GM19452 (cell line): ENCODE data around the gene SLC9A8.
"Not testable (repeated sequence)": the region's sequence is repeated elsewhere in the genome, so short reads cannot be mapped to it uniquely, and the experiment has no call there.

Source experiments
- ATAC-seq: cut with Tn5 transposase; IDR thresholded peaks from one replicate; pipeline ENCODE4 v1.9.1; 2021; ENCODE audit not compliant: unreplicated experiment

The SLC9A8 gene

GRCh38 chr20:49846206-49846807 lies 33.7 kb downstream of the SLC9A8 start:
- no peak for ATAC-seq

DNA sequence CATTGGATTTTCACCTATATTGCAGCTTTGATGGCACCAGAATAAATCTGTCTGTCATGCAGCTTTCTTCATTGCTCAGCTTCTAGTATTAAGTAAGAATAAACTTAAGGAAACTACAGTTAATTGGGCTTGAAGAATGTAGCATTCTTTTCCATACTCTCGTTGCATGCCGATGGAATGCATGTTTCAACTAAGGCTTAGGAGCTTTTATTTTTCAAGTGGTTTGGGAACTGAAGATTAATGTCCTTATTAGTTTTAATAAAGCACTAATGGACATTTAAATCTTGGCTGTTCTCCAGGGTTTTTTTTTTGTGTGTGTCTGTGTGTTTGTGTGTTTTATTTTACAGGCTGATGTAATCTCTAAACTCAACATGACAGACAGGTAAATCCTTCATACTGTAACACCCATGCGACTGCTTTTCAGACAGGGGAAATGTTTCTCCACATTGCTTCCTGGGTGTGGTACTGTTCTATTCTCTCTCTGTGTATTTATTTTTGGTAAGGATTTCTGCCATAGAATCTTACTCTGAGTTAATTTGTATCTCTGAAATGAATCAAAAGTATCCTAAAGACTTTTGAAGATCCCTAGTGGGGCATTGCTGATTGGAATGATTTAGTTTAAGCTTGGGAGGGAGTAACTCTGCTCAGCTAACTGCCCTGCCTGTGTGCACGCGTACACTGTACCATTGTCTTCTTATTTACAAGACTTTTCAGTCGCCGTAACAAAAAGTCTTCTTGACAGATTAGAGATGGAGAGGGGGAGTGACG lies 38.0 kb downstream of the SLC9A8 start:
- ATAC-seq, result no peak

GRCh38 chr20:49851231-49851705 lies 38.6 kb downstream of the SLC9A8 start:
- ATAC-seq, result no peak

DNA sequence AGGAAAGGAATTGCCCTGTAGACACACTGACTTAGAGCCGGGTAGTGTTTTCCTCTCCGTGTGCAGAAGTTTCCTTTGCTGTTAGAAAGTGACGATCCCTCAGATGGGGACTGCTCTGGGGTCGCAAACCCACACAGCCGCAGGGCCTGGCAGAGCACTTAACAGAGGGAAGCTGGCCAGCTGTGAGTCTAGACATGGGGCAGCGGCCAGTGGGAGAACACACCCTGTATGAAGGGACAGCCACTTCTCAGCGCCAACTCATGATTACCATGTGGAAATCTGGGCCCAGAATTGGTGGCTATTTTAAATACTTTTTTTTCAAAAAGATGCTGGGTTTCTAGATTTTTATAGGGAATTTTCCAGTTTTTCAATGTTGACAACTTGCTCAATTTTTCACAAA lies 39.4 kb downstream of the SLC9A8 start:
- ATAC-seq, result no peak

DNA sequence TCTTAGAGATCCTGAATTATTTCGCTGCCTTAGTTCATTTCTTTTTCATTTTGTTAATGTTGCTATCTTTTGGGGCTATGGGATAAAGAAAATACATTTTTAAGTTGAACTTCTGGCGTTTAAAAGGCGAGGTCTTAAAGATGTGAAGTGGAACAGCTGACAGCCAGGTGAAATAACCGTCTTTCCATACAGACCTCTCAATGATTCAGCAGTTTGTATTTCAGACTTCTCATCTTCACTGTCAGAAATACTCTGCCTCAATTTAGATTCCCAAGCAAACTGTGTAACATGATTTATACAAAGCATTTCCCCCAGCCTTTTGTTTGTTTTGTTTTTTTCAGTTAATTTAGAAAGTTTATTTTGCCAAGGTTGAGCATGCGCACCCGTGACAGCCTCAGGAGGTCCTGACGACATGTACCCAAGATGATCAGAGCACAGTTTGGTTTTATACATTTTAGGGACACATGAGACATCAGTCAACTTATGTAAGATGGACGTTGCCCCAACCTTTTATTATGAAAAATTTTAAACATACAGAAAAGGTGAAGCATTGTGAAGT lies 40.0 kb downstream of the SLC9A8 start:
- ATAC-seq, result no peak

GRCh38 chr20:49853640-49854039 lies 41.0 kb downstream of the SLC9A8 start:
- no peak for ATAC-seq

DNA sequence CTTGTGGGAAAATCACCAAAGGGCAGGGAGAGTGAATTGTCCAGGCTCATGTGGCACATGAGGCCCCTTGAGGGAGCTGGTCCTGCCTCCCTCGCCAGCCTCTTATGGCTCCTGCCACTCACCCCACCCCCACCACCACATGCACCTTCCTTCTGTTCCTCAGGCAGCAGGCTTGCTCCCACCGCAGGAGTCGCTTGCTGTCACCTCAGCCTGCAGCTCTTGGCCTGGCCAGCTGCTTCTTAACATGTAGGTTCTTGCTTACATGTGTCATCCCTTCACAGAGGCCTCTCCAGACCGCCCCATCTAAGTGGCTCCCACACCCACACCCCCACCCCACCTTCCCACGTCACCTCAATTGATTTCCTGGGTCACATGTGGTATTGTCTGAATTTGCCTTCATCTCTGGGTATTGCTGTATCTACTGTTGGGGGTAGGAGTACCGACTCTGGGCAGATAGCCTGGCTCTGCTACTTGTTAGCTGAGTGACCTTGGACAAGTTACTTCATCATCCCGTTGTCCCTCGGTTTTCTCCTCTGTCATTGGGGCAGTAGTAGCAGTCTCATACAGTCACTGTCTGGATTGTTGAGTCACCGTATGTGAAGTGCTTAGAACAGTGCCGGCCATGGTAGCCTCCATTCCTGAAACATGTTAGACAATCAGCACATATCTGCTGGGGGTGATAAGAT lies 41.7 kb downstream of the SLC9A8 start:
- no peak for ATAC-seq

DNA sequence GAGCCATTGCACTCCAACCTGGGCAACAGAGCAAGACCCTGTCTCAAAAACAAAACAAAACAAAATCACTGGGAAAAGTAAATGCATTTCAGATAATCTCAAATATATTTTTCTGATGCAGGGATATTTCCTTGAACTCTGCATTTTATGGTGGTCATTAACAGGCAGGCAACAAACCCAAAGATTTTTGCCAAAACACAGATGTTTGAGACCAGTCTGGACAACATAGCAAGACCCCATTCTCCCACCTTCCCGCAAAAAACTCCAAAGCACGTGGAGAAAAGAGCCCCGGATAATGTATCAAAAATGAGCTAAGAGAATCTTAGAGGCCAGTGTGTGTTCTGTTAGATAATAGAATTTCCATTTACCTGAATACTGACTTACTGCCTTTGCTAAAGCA lies 44.3 kb downstream of the SLC9A8 start:
- ATAC-seq, result no peak

DNA sequence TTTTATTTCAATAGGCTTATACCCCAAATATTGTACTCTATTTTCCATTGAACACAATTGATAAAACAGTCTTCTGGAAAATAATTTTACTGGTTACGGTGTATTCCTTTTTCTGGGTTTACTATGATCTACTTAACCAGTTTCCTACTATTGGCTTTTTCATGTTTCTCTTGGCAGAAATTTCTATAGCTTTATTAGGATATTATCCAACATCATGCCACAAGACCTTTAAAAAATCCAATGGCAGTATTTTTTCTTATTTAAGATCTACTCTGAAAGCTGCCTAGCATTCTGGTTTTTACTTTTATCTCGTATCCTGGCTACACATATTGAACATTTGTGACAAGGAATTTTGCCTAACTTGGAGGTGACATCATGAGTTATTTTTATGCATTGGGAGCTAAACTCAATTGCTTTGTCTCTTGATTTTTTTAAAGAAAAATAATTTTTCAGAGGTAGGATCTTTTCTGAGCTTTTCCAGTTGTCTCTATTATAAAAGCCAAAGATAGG lies 45.5 kb downstream of the SLC9A8 start:
- ATAC-seq, result no peak

DNA sequence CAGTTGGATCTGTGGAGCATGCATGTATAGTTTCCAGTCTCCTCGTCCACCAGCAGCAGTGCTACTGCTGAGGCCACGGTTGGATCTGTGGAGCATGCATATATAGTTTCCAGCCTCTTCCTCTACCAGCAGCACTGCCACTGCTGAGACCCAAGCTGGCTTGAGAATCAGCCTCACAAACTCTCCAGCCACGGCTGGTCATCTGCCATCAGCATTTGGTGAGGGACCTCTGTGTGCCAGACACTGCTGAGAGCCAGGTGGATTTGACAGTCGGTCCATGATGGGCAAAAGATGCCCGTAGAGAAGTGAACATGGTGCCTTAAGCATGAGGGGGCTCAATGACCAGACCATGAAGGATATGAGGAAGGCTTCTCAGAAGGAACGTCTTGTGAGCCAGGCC lies 46.4 kb downstream of the SLC9A8 start:
- ATAC-seq, result no peak

- ATAC-seq, result no peak
Observed at GRCh38 chr20:49859807-49860206, 47.2 kb downstream of the SLC9A8 start.

- not testable (repeated sequence) for ATAC-seq
Observed at GRCh38 chr20:49861232-49861631, 48.6 kb downstream of the SLC9A8 start.

GRCh38 chr20:49862607-49863200 lies 50.1 kb downstream of the SLC9A8 start:
- no peak for ATAC-seq

GRCh38 chr20:49863666-49864065 lies 51.0 kb downstream of the SLC9A8 start:
- no peak for ATAC-seq

GRCh38 chr20:49865559-49865958 lies 52.9 kb downstream of the SLC9A8 start:
- ATAC-seq, result no peak

DNA sequence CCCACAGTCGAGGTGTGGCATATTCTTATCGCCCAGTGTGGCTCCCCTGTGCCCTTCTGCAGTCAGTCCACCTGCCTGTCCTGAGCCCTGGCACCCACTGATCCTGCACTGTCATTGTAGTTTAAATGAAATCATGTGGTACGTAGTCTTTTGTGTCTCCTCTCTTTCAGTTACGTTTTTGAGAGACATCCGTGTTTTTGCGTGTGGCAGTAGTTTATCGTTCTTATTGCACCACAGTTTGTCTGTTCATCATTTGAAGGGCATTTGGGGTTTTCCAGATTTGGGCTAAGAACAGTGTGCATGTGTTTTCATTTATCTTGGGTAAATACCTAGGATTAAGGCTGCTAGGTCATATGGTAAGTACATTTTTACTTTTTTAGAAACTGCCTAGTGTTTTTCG lies 53.4 kb downstream of the SLC9A8 start:
- no peak for ATAC-seq

- ATAC-seq, result no peak
Observed at GRCh38 chr20:49867453-49868215, 55.0 kb downstream of the SLC9A8 start.

DNA sequence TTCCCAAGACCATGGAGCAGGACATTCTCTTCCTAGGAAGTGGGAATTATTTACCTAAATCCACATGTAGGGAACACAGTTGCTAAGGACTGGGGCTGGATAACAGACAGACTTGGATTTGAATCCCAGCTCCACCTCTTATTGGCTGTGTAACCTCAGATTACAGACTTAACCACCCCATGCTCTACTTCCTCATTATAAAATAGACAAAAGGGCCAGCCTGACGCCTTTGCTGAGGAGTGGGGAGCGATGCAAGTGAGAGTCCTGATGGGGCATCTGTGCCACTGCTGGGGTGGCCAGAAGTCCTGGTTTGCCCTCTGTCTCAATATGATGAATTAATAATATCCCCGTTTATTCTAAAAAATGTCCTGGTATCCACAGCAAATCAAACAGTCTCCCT lies 55.9 kb downstream of the SLC9A8 start:
- no peak for ATAC-seq

DNA sequence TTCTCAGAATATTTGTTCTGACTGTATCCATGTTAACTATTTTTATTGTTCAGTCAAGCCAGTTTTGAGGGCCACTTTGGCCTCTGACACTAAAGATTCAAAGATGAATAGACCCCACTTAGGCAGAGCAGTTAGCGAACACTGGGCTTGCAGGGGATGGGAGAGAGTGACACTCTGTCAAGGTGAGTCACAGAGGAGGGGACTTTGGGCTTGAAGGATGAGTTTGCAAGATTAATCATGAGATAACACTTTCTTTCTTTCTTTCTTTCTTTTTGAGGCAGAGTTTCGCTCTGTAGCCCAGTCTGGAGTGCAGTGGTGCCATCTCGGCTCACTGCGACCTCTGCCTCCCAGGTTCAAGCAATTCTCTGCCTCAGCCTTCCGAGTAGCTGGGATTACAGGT lies 56.3 kb downstream of the SLC9A8 start:
- no peak for ATAC-seq

- ATAC-seq, result no peak
Observed at GRCh38 chr20:49870261-49870660, 57.6 kb downstream of the SLC9A8 start.
